HepG2 (cell line): ENCODE results near the gene GNAS. TPM values are rescaled to one million over a fixed set of nuclear protein-coding genes. Genes with fewer than 3 reads are reported as not detected.

ENCODE experiments used
- ATAC-seq: fragments of 200-7000 bp; cut with Tn5 transposase; 3 replicates; pipeline ENCODE4 v1.9.1; 2020; ENCODE audit warnings: mild to moderate bottlenecking, moderate library complexity
- BruUV-seq: library from RNA; stranded (reverse); fragments of 400-500 nt; replicated peaks from 2 replicates; lab custom pipeline; 2021; lab: Mats Ljungman, UMichigan
- CTCF ChIA-PET: fragments of 300-600 bp; formaldehyde crosslinking; extraction: SDS; loops from one replicate; lab custom pipeline; 2021; ENCODE audit warnings: low total read pairs, inconsistent platforms, low intra/inter-chr PET ratio; lab: Yijun Ruan, JAX
- POLR2A ChIA-PET: fragments of 350-600 bp; sonication (Branson Sonifier 250); formaldehyde crosslinking; loops from one replicate; lab custom pipeline; 2020; ENCODE audit warnings: antibody characterized with exemption, inconsistent platforms; lab: Yijun Ruan, JAX
- DNase-seq: peaks from one replicate; pipeline ENCODE4 v3.0.0-alpha.2; 2015; ENCODE audit warnings: low spot score
- FAIRE-seq: peaks from 3 replicates; lab custom pipeline; 2011; peaks lifted over from hg19 to GRCh38; lab: Jason Lieb, UNC
- H2AFZ ChIP-seq: one replicate; pipeline ENCODE4 v1.6.1; 2011; ENCODE audit warnings: low read length, inconsistent platforms
- H3K27ac ChIP-seq: fragments of 300-600 bp; 3 replicates; pipeline ENCODE4 v1.8.0; 2011; ENCODE audit warnings: mixed run types, mild to moderate bottlenecking, mixed read lengths, low read length, inconsistent platforms; ENCODE audit not compliant: insufficient read depth; ENCODE audit errors: extremely low read length
- H3K27me3 ChIP-seq, 2 experiments: fragments of 200-600 bp in 1 of 2; 2 replicates in 1 of 2; 3 replicates in 1 of 2; pipeline versions ENCODE4 v1.6.0 to v1.8.0; 2011; ENCODE audit warnings: low read length in 2 of 2, mild to moderate bottlenecking in 2 of 2, moderate library complexity in 2 of 2, inconsistent platforms in 1 of 2; ENCODE audit not compliant: insufficient read depth in 2 of 2, control insufficient read depth in 1 of 2
- H3K36me3 ChIP-seq, 2 experiments: fragments of 200-600 bp in 1 of 2; replicated peaks in 1 of 2; 2 replicates in 1 of 2; 3 replicates in 1 of 2; pipeline versions ENCODE4 v1.5.1 to v1.8.0; 2011; ENCODE audit warnings: low read length in 2 of 2, inconsistent platforms in 1 of 2; ENCODE audit not compliant: insufficient read depth in 2 of 2, control insufficient read depth in 1 of 2
- H3K4me1 ChIP-seq: 2 replicates; pipeline ENCODE4 v1.5.1; 2012; ENCODE audit warnings: low read length, inconsistent platforms; ENCODE audit not compliant: insufficient read depth
- H3K4me2 ChIP-seq: 2 replicates; pipeline ENCODE4 v1.6.0; 2011; ENCODE audit warnings: low read depth, low read length, inconsistent platforms
- H3K4me3 ChIP-seq, 3 experiments: fragments of 200-600 bp in 1 of 3; sonication (generic), shearing (Covaris generic) in 1 of 3; replicated peaks in 1 of 3; 2 replicates each; pipeline ENCODE4 v1.5.1; 2011 to 2016; ENCODE audit warnings: low read length in 3 of 3, inconsistent platforms in 2 of 3, low read depth in 2 of 3, mild to moderate bottlenecking in 2 of 3, control low read depth in 1 of 3, mixed read lengths in 1 of 3; ENCODE audit not compliant: insufficient read depth in 1 of 3
- H3K79me2 ChIP-seq: one replicate; pipeline ENCODE4 v1.6.1; 2011; ENCODE audit warnings: low read length, inconsistent platforms; ENCODE audit not compliant: insufficient read depth
- H3K9ac ChIP-seq: 2 replicates; pipeline ENCODE4 v1.6.0; 2011; ENCODE audit warnings: mild to moderate bottlenecking, low read depth, low read length, inconsistent platforms; ENCODE audit not compliant: insufficient read depth
- H3K9me3 ChIP-seq: 2 replicates; pipeline ENCODE4 v1.5.1; 2012; ENCODE audit warnings: mild to moderate bottlenecking, low read length
- H4K20me1 ChIP-seq: 2 replicates; pipeline ENCODE4 v1.6.0; 2011; ENCODE audit warnings: inconsistent platforms, mild to moderate bottlenecking, low read length, moderate library complexity; ENCODE audit not compliant: insufficient read depth
- POLR2A ChIP-seq, 2 experiments: IDR thresholded peaks; 2 replicates each; pipeline ENCODE4 v1.6.1; 2011; ENCODE audit warnings: low read depth in 2 of 2, low read length in 2 of 2, mild to moderate bottlenecking in 1 of 2, moderate library complexity in 1 of 2; ENCODE audit not compliant: insufficient read depth in 1 of 2
- POLR2G ChIP-seq: fragments of 200-400 bp; formaldehyde crosslinking; IDR thresholded peaks from 2 replicates; pipeline ENCODE4 v1.6.1; 2018; ENCODE audit warnings: mild to moderate bottlenecking, low read depth, low read length, moderate library complexity
- RBM22 ChIP-seq: fragments of 200-400 bp; formaldehyde crosslinking; optimal IDR thresholded peaks from 2 replicates; pipeline ENCODE3; 2017; ENCODE audit warnings: mild to moderate bottlenecking, low read length, moderate library complexity
- STAT5B ChIP-seq: sonication (generic); formaldehyde crosslinking; IDR thresholded peaks from 2 replicates; pipeline ENCODE4 v1.4.0; 2020; ENCODE audit warnings: missing genetic modification reagents
- U2AF1 ChIP-seq: fragments of 200-400 bp; formaldehyde crosslinking; optimal IDR thresholded peaks from 2 replicates; pipeline ENCODE3; 2017; ENCODE audit warnings: mild to moderate bottlenecking, low read depth, low read length
- ZNF230 ChIP-seq: sonication (generic); formaldehyde crosslinking; IDR thresholded peaks from 2 replicates; pipeline ENCODE4 v1.4.0; 2020; ENCODE audit warnings: mild to moderate bottlenecking, missing genetic modification reagents
- ZNF282 ChIP-seq: fragments of 450-650 bp; IDR thresholded peaks from 2 replicates; pipeline ENCODE4 v1.6.1; 2018; ENCODE audit not compliant: partially characterized antibody
- ZNF737 ChIP-seq: sonication (generic); formaldehyde crosslinking; IDR thresholded peaks from 2 replicates; pipeline ENCODE4 v1.5.0; 2020; ENCODE audit warnings: missing genetic modification reagents, mild to moderate bottlenecking, borderline replicate concordance
- WGBS: methylation state at CpG from one replicate; pipeline ENCODE4 v1.1.6; 2017; ENCODE audit warnings: low lambda C conversion rate; 5-methylcytosine and 5-hydroxymethylcytosine counted together
- in situ Hi-C: cut with HindIII; loops from 2 replicates; pipeline ENCODE4 v1.10.0; 2017; ENCODE audit warnings: low pct_unique_long_range_greater_than_20kb; ENCODE audit not compliant: extremely low pct_ligation_motif_present
- intact Hi-C: fragments of 100-400 bp; cut with micrococcal nuclease; formaldehyde crosslinking; loops from one replicate; pipeline ENCODE4 v1.10.0; 2022; ENCODE audit not compliant: unreplicated experiment
- polyA plus RNA-seq, 8 experiments: library from polyadenylated mRNA; depleted of rRNA in 3 of 8; stranded (reverse) in 7 of 8; unstranded in 1 of 8; fragments of >200 nt; fragmentation: Illumina TruSeq in 4 of 8; extraction: Trizol in 4 of 8; gene quantifications; 2 replicates each; pipeline versions ENCODE4 v1.2.1 to v1.2.3, GENCODE V29; 2011 to 2016; ENCODE audit warnings: low read depth in 4 of 8, missing spikeins in 1 of 8, mixed read lengths in 1 of 8; ENCODE audit not compliant: insufficient read depth in 1 of 8
- total RNA-seq, 5 experiments: library from RNA; depleted of rRNA; stranded (reverse); fragments of >200 nt; fragmentation: Illumina TruSeq; extraction: Trizol; gene quantifications; 2 replicates each; pipeline ENCODE4 v1.2.3, GENCODE V29; 2016; ENCODE audit warnings: low read depth in 1 of 5
- TF ChIP-seq, protein P1 (sequence below): IDR thresholded peaks from 2 replicates; pipeline ENCODE4 v1.6.1; 2016; ENCODE audit warnings: control low read depth

Gene GNAS
- total and polyA plus RNA-seq, 2 of the 13 experiments (the other 11 are each of a cell fraction or from before 2014, with no cell fraction given), result 407 to 1,008 TPM

GRCh38 chr20:58903614-58904013 is 51.1 kb downstream of the GNAS start:
- TF ChIP-seq, protein P1, sequence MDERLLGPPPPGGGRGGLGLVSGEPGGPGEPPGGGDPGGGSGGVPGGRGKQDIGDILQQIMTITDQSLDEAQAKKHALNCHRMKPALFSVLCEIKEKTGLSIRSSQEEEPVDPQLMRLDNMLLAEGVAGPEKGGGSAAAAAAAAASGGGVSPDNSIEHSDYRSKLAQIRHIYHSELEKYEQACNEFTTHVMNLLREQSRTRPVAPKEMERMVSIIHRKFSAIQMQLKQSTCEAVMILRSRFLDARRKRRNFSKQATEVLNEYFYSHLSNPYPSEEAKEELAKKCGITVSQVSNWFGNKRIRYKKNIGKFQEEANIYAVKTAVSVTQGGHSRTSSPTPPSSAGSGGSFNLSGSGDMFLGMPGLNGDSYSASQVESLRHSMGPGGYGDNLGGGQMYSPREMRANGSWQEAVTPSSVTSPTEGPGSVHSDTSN (CRISPR knock-in tag), result peak; percentile 34; the same call in 1 of the 2 replicates
- TF ChIP-seq U2AF1, result no peak
- 0 out of 4 replicates have a peak, but pooled peaks of 1 of the 2 experiments have one; percentile 4 for TF ChIP-seq POLR2A (IDR thresholded peaks at IDR 0.05; ENCODE audit: insufficient read depth in 1 of 2, low read depth in 2 of 2, low read length in 2 of 2)
- TF ChIP-seq ZNF282, result no peak
- Histone ChIP-seq H4K20me1 (peaks cover 65% of the 10 kb centered on the region), H3K4me2 (no peak overlapping the region), H3K27me3 (no peaks in the 10 kb centered on the region), H3K4me3 (no peak overlapping the region), H3K4me1 (no peaks in the 10 kb centered on the region), H3K79me2 (peaks cover 44% of the 10 kb centered on the region), H2AFZ (no peak overlapping the region), H3K36me3 (peaks cover 53 to 89% of the 10 kb centered on the region in 2 experiments), H3K27ac (no peak overlapping the region), H3K9ac (no peak overlapping the region), H3K9me3 (no peaks in the 10 kb centered on the region)
- POLR2A ChIA-PET, result no interaction called here
- WGBS, result 97% methylated on average over 9 of the region's 9 CpGs
- in situ Hi-C loops (no loop called here), intact Hi-C loops (no loop called here)
- no TSS peak for BruUV-seq
- ATAC-seq (peak; percentile 29; the same call in 2 of the 3 replicates), DNase-seq (no peak), FAIRE-seq (no peak)
- CTCF ChIA-PET, result no interaction called here

DNA sequence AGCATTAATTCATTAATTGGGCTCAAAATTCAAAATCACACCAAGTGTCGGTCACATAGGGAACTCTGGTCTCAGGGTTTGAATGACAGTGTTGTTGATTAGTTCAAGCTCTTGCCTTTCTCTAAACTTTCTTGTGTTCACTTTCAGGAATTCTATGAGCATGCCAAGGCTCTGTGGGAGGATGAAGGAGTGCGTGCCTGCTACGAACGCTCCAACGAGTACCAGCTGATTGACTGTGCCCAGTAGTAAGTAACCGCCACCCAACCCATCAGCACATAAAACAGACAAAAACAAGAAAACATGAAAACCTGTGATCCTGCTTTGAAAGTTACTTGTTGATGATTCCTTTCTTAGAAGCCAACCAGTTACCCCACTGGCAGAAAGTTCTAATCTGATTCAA is 52.7 kb downstream of the GNAS start:
- intact Hi-C loops (no loop called here), in situ Hi-C loops (no loop called here)
- Histone ChIP-seq H3K27ac (no peak overlapping the region), H3K9ac (no peak overlapping the region), H3K27me3 (no peaks in the 10 kb centered on the region), H3K79me2 (peaks cover 27% of the 10 kb centered on the region), H4K20me1 (peaks cover 58% of the 10 kb centered on the region), H3K36me3 (peaks cover 61 to 89% of the 10 kb centered on the region in 2 experiments), H2AFZ (no peak overlapping the region), H3K4me2 (no peak overlapping the region), H3K4me1 (no peaks in the 10 kb centered on the region), H3K9me3 (no peaks in the 10 kb centered on the region), H3K4me3 (no peak overlapping the region)
- no TSS peak for BruUV-seq
- TF ChIP-seq POLR2G, result 0 out of 2 replicates have a peak, but pooled peaks have one; percentile 18
- TF ChIP-seq RBM22, result peak; percentile 15
- TF ChIP-seq ZNF737, result no peak
- no peak for TF ChIP-seq ZNF230 (CRISPR knock-in tag)
- no peak for TF ChIP-seq STAT5B (CRISPR knock-in tag)
- ChIA-PET CTCF (no interaction called here), POLR2A (no interaction called here)
- ATAC-seq (no peak), FAIRE-seq (no peak), DNase-seq (no peak)
- 97% methylated on average over 6 of the region's 6 CpGs for WGBS
